HEK293 (cell line): ENCODE data around the gene TTC39C.

Source experiments
- CTCF ChIP-seq: fragments of 450-650 bp; formaldehyde crosslinking; IDR thresholded peaks from 2 replicates; pipeline ENCODE4 v1.5.1; 2016; ENCODE audit warnings: missing biosample characterization, missing genetic modification characterization
- GLI4 ChIP-seq: fragments of 450-650 bp; formaldehyde crosslinking; IDR thresholded peaks from 2 replicates; pipeline ENCODE4 v1.5.1; 2016; ENCODE audit warnings: missing biosample characterization, missing genetic modification characterization
- GLIS2 ChIP-seq: fragments of 450-650 bp; formaldehyde crosslinking; IDR thresholded peaks from 2 replicates; pipeline ENCODE4 v1.5.1; 2016; ENCODE audit warnings: missing biosample characterization, missing genetic modification characterization
- OSR2 ChIP-seq: fragments of 450-650 bp; formaldehyde crosslinking; IDR thresholded peaks from 2 replicates; pipeline ENCODE4 v1.5.1; 2016; ENCODE audit warnings: missing biosample characterization, missing genetic modification characterization
- PRDM1 ChIP-seq: fragments of 450-650 bp; formaldehyde crosslinking; IDR thresholded peaks from 2 replicates; pipeline ENCODE4; 2016; ENCODE audit warnings: missing biosample characterization, missing genetic modification characterization
- PRDM2 ChIP-seq: fragments of 450-650 bp; formaldehyde crosslinking; IDR thresholded peaks from 2 replicates; pipeline ENCODE4 v1.5.1; 2016; ENCODE audit warnings: missing biosample characterization, missing genetic modification characterization, borderline replicate concordance
- PRDM4 ChIP-seq: fragments of 450-650 bp; formaldehyde crosslinking; IDR thresholded peaks from 2 replicates; pipeline ENCODE4 v1.5.1; 2017; ENCODE audit warnings: missing biosample characterization, missing genetic modification characterization
- SALL2 ChIP-seq: fragments of 450-650 bp; formaldehyde crosslinking; IDR thresholded peaks from 2 replicates; pipeline ENCODE4 v1.5.0; 2017; ENCODE audit warnings: missing biosample characterization, mild to moderate bottlenecking, missing genetic modification characterization, borderline replicate concordance
- YY1 ChIP-seq: fragments of 450-650 bp; formaldehyde crosslinking; IDR thresholded peaks from 2 replicates; pipeline ENCODE4 v1.5.1; 2018; ENCODE audit warnings: missing biosample characterization, missing genetic modification characterization
- ZBTB1 ChIP-seq: fragments of 450-650 bp; formaldehyde crosslinking; IDR thresholded peaks from 2 replicates; pipeline ENCODE4 v1.5.1; 2016; ENCODE audit warnings: missing biosample characterization, missing genetic modification characterization
- ZBTB48 ChIP-seq: fragments of 450-650 bp; formaldehyde crosslinking; IDR thresholded peaks from 2 replicates; pipeline ENCODE4 v1.5.1; 2016; ENCODE audit warnings: missing biosample characterization, missing genetic modification characterization
- ZEB2 ChIP-seq: fragments of 450-650 bp; formaldehyde crosslinking; IDR thresholded peaks from 2 replicates; pipeline ENCODE4 v1.5.1; 2016; ENCODE audit warnings: missing biosample characterization, missing genetic modification characterization
- ZNF112 ChIP-seq: fragments of 450-650 bp; formaldehyde crosslinking; IDR thresholded peaks from 2 replicates; pipeline ENCODE4 v1.5.0; 2017; ENCODE audit warnings: missing biosample characterization, missing genetic modification characterization
- ZNF169 ChIP-seq: fragments of 450-650 bp; formaldehyde crosslinking; IDR thresholded peaks from 2 replicates; pipeline ENCODE4 v1.5.1; 2016; ENCODE audit warnings: missing biosample characterization, missing genetic modification characterization
- ZNF302 ChIP-seq: fragments of 450-650 bp; formaldehyde crosslinking; IDR thresholded peaks from 2 replicates; pipeline ENCODE4 v1.5.1; 2016; ENCODE audit warnings: missing biosample characterization, missing genetic modification characterization, low read depth
- ZNF354C ChIP-seq: fragments of 450-650 bp; formaldehyde crosslinking; IDR thresholded peaks from 2 replicates; pipeline ENCODE4 v1.5.1; 2016; ENCODE audit warnings: missing biosample characterization, missing genetic modification characterization, low read depth, borderline replicate concordance
- ZNF391 ChIP-seq: fragments of 450-650 bp; formaldehyde crosslinking; IDR thresholded peaks from 2 replicates; pipeline ENCODE4 v1.5.1; 2016; ENCODE audit warnings: low read depth, missing biosample characterization, missing genetic modification characterization, borderline replicate concordance
- ZNF510 ChIP-seq: fragments of 450-650 bp; formaldehyde crosslinking; IDR thresholded peaks from 2 replicates; pipeline ENCODE4 v1.5.1; 2018; ENCODE audit warnings: mild to moderate bottlenecking, missing genetic modification characterization, missing biosample characterization; ENCODE audit not compliant: insufficient replicate concordance
- ZNF530 ChIP-seq: fragments of 450-650 bp; formaldehyde crosslinking; IDR thresholded peaks from 2 replicates; pipeline ENCODE4 v1.5.1; 2016; ENCODE audit warnings: low read depth, missing biosample characterization, missing genetic modification characterization
- ZNF558 ChIP-seq: fragments of 450-650 bp; formaldehyde crosslinking; IDR thresholded peaks from 2 replicates; pipeline ENCODE4 v1.5.1; 2016; ENCODE audit warnings: missing biosample characterization, missing genetic modification characterization
- ZNF560 ChIP-seq: fragments of 450-650 bp; formaldehyde crosslinking; IDR thresholded peaks from 2 replicates; pipeline ENCODE4 v1.5.1; 2017; ENCODE audit warnings: missing biosample characterization, missing genetic modification characterization, borderline replicate concordance
- ZNF571 ChIP-seq: fragments of 450-650 bp; formaldehyde crosslinking; IDR thresholded peaks from 2 replicates; pipeline ENCODE4 v1.5.0; 2017; ENCODE audit warnings: missing biosample characterization, missing genetic modification characterization
- ZNF624 ChIP-seq: fragments of 450-650 bp; formaldehyde crosslinking; IDR thresholded peaks from 2 replicates; pipeline ENCODE4 v1.5.1; 2017; ENCODE audit warnings: missing biosample characterization, missing genetic modification characterization
- ZNF626 ChIP-seq: fragments of 450-650 bp; sonication (Bioruptor Pico); formaldehyde crosslinking; IDR thresholded peaks from 2 replicates; pipeline ENCODE4 v1.5.1; 2018; ENCODE audit warnings: missing biosample characterization, missing genetic modification characterization, inconsistent platforms
- ZNF654 ChIP-seq: fragments of 450-650 bp; formaldehyde crosslinking; IDR thresholded peaks from 2 replicates; pipeline ENCODE4 v1.5.1; 2016; ENCODE audit warnings: low read depth, missing biosample characterization, missing genetic modification characterization
- ZNF670 ChIP-seq: fragments of 450-650 bp; formaldehyde crosslinking; IDR thresholded peaks from 2 replicates; pipeline ENCODE4 v1.5.1; 2016; ENCODE audit warnings: missing biosample characterization, missing genetic modification characterization, low read depth
- ZNF785 ChIP-seq: fragments of 450-650 bp; formaldehyde crosslinking; IDR thresholded peaks from 2 replicates; pipeline ENCODE4 v1.5.1; 2016; ENCODE audit warnings: missing biosample characterization, missing genetic modification characterization
- TF ChIP-seq, protein P1 (sequence below): fragments of 450-650 bp; formaldehyde crosslinking; IDR thresholded peaks from 2 replicates; pipeline ENCODE4 v1.5.1; 2016; ENCODE audit warnings: missing biosample characterization, missing genetic modification characterization

Gene TTC39C

GRCh38 chr18:24014062-24014985 is at the start of gene TTC39C (continued):
- no peak for TF ChIP-seq PRDM2 (tag by site-specific recombination)
- TF ChIP-seq ZNF302 (tag by site-specific recombination) = no peak
- TF ChIP-seq ZNF571 (tag by site-specific recombination) = no peak
- no peak for TF ChIP-seq ZNF560 (tag by site-specific recombination)
- TF ChIP-seq PRDM1 (tag by site-specific recombination) = no peak
- TF ChIP-seq ZNF785 (tag by site-specific recombination) = no peak
- no peak for TF ChIP-seq ZNF391
- TF ChIP-seq GLIS2 = peak; percentile 76
- no peak for TF ChIP-seq ZNF624
- TF ChIP-seq ZNF530 (tag by site-specific recombination) = no peak
- TF ChIP-seq ZNF654 (tag by site-specific recombination) = no peak
- TF ChIP-seq ZNF112 (tag by site-specific recombination) = no peak
- TF ChIP-seq PRDM4 = no peak
- no peak for TF ChIP-seq ZNF354C (tag by site-specific recombination)
- TF ChIP-seq ZNF169 (tag by site-specific recombination) = no peak
- TF ChIP-seq, protein P1, sequence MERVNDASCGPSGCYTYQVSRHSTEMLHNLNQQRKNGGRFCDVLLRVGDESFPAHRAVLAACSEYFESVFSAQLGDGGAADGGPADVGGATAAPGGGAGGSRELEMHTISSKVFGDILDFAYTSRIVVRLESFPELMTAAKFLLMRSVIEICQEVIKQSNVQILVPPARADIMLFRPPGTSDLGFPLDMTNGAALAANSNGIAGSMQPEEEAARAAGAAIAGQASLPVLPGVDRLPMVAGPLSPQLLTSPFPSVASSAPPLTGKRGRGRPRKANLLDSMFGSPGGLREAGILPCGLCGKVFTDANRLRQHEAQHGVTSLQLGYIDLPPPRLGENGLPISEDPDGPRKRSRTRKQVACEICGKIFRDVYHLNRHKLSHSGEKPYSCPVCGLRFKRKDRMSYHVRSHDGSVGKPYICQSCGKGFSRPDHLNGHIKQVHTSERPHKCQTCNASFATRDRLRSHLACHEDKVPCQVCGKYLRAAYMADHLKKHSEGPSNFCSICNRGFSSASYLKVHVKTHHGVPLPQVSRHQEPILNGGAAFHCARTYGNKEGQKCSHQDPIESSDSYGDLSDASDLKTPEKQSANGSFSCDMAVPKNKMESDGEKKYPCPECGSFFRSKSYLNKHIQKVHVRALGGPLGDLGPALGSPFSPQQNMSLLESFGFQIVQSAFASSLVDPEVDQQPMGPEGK = peak; percentile 67
- no peak for TF ChIP-seq SALL2 (tag by site-specific recombination)
- peak; percentile 50; the same call in 1 of the 2 replicates for TF ChIP-seq ZEB2 (tag by site-specific recombination)
- TF ChIP-seq ZBTB48 (tag by site-specific recombination) = peak; percentile 19; the same call in 1 of the 2 replicates
- TF ChIP-seq CTCF = 0 out of 2 replicates have a peak, but pooled peaks have one; percentile 7
- TF ChIP-seq ZNF510 = no peak
- TF ChIP-seq ZNF626 (tag by site-specific recombination) = no peak
- TF ChIP-seq ZNF670 = no peak
- no peak for TF ChIP-seq ZNF558 (tag by site-specific recombination)
- no peak for TF ChIP-seq YY1 (tag by site-specific recombination)
- TF ChIP-seq OSR2 (tag by site-specific recombination) = no peak
- no peak for TF ChIP-seq ZBTB1 (tag by site-specific recombination)
- TF ChIP-seq GLI4 (tag by site-specific recombination) = no peak
